GM23338 (cell line): ENCODE measurements around the gene GSDME. TPM values are rescaled to one million over a fixed set of nuclear protein-coding genes. Genes with fewer than 3 reads are reported as not detected.

Source experiments
- CREB1 ChIP-seq: fragments of 250-450 bp; sonication (Bioruptor Pico); IDR thresholded peaks from 2 replicates; pipeline ENCODE4 v1.5.0; 2020; ENCODE audit warnings: low read depth, mild to moderate bottlenecking, moderate library complexity
- EZH2phosphoT487 ChIP-seq: fragments of 200-600 bp; sonication (generic); IDR thresholded peaks from one replicate; pipeline ENCODE4 v1.8.1; 2018; ENCODE audit warnings: antibody characterized with exemption; ENCODE audit not compliant: unreplicated experiment
- NANOG ChIP-seq: IDR thresholded peaks from 2 replicates; pipeline ENCODE4 v1.6.1; 2016; ENCODE audit warnings: antibody characterized with exemption, borderline replicate concordance
- POLR2AphosphoS5 ChIP-seq: IDR thresholded peaks from 2 replicates; pipeline ENCODE4 v1.6.1; 2016; ENCODE audit warnings: antibody characterized with exemption, low read depth
- STAT1 ChIP-seq: IDR thresholded peaks from one replicate; pipeline ENCODE4 v1.6.1; 2016; ENCODE audit warnings: antibody characterized with exemption; ENCODE audit not compliant: unreplicated experiment
- ZNF114 ChIP-seq: fragments of 250-450 bp; sonication (Bioruptor Pico); IDR thresholded peaks from 2 replicates; pipeline ENCODE4 v1.5.0; 2020; ENCODE audit warnings: mild to moderate bottlenecking, moderate library complexity
- ZNF331 ChIP-seq: fragments of 250-450 bp; sonication (Bioruptor Pico); IDR thresholded peaks from 2 replicates; pipeline ENCODE4 v1.5.0; 2020; ENCODE audit warnings: low read depth, mild to moderate bottlenecking, moderate library complexity
- polyA plus RNA-seq: library from polyadenylated mRNA; unstranded; fragments of >200 nt; fragmentation: Nextera tagmentation; extraction: Ambion mirVana; gene quantifications from 2 replicates; pipeline ENCODE4 v1.2.1, GENCODE V29; 2016
- total RNA-seq: library from RNA; depleted of rRNA; stranded (reverse); fragments of >200 nt; shearing (Covaris generic); gene quantifications from 2 replicates; pipeline ENCODE4 v1.2.3, GENCODE V29; 2014
- TF ChIP-seq, protein P1 (sequence below): fragments of 250-450 bp; sonication (Bioruptor Pico); IDR thresholded peaks from 2 replicates; pipeline ENCODE4 v1.5.0; 2020; ENCODE audit warnings: mild to moderate bottlenecking, moderate library complexity
- TF ChIP-seq, protein P2 (sequence below): IDR thresholded peaks from one replicate; pipeline ENCODE4 v1.6.1; 2018; ENCODE audit warnings: antibody characterized with exemption; ENCODE audit not compliant: unreplicated experiment
- TF ChIP-seq, protein P3 (sequence below), 2 experiments: fragments of 200-600 bp in 1 of 2; sonication (generic) in 1 of 2; conservative IDR thresholded peaks; 2 replicates each; pipeline versions ENCODE4 v1.5.1 to v1.6.1; 2016 to 2017; ENCODE audit warnings: antibody characterized with exemption in 2 of 2, low read depth in 2 of 2, mild to moderate bottlenecking in 2 of 2, moderate library complexity in 1 of 2
- TF ChIP-seq, protein P4 (sequence below): IDR thresholded peaks from 2 replicates; pipeline ENCODE4 v1.6.1; 2016; ENCODE audit warnings: antibody characterized with exemption

Gene GSDME
- total and polyA plus RNA-seq, 2 experiments from 2014 or later, result 8.3 to 8.5 TPM

DNA sequence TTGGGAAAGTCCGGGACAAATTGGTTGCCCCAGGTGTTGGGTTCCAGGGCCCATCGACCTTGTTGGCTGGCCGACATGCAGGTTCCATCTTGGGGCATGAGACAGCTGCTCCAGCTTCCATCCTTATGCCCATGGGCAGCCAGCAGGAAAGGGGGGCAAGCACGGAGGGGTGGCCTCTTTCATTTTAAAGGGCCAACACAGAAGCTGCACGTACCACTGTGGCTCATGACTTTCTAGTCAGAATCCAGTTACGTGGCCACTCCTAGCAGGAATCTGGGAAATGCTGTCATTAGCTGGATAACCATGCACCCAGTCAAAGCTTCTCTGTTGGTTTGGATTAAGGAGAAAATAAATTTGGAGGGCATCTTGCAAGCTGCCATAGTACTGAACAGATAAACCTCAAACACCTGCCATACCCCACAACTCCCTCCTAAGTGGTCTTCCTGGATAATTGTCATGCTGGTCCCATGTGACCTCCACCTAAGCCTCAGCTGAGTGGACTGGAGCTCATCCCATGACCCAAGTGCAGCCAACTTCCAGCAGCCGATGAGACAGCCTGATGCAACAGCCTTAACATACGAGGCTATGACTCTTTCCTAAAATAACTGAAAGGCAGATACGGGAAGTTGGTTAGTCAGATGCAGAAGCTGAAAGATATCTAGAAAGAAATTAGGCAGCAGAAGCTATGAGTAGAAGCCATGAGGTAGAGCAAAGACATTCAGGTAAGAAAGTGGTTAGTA is 21.4 kb upstream of the GSDME start (continued):
- TF ChIP-seq, protein P1, sequence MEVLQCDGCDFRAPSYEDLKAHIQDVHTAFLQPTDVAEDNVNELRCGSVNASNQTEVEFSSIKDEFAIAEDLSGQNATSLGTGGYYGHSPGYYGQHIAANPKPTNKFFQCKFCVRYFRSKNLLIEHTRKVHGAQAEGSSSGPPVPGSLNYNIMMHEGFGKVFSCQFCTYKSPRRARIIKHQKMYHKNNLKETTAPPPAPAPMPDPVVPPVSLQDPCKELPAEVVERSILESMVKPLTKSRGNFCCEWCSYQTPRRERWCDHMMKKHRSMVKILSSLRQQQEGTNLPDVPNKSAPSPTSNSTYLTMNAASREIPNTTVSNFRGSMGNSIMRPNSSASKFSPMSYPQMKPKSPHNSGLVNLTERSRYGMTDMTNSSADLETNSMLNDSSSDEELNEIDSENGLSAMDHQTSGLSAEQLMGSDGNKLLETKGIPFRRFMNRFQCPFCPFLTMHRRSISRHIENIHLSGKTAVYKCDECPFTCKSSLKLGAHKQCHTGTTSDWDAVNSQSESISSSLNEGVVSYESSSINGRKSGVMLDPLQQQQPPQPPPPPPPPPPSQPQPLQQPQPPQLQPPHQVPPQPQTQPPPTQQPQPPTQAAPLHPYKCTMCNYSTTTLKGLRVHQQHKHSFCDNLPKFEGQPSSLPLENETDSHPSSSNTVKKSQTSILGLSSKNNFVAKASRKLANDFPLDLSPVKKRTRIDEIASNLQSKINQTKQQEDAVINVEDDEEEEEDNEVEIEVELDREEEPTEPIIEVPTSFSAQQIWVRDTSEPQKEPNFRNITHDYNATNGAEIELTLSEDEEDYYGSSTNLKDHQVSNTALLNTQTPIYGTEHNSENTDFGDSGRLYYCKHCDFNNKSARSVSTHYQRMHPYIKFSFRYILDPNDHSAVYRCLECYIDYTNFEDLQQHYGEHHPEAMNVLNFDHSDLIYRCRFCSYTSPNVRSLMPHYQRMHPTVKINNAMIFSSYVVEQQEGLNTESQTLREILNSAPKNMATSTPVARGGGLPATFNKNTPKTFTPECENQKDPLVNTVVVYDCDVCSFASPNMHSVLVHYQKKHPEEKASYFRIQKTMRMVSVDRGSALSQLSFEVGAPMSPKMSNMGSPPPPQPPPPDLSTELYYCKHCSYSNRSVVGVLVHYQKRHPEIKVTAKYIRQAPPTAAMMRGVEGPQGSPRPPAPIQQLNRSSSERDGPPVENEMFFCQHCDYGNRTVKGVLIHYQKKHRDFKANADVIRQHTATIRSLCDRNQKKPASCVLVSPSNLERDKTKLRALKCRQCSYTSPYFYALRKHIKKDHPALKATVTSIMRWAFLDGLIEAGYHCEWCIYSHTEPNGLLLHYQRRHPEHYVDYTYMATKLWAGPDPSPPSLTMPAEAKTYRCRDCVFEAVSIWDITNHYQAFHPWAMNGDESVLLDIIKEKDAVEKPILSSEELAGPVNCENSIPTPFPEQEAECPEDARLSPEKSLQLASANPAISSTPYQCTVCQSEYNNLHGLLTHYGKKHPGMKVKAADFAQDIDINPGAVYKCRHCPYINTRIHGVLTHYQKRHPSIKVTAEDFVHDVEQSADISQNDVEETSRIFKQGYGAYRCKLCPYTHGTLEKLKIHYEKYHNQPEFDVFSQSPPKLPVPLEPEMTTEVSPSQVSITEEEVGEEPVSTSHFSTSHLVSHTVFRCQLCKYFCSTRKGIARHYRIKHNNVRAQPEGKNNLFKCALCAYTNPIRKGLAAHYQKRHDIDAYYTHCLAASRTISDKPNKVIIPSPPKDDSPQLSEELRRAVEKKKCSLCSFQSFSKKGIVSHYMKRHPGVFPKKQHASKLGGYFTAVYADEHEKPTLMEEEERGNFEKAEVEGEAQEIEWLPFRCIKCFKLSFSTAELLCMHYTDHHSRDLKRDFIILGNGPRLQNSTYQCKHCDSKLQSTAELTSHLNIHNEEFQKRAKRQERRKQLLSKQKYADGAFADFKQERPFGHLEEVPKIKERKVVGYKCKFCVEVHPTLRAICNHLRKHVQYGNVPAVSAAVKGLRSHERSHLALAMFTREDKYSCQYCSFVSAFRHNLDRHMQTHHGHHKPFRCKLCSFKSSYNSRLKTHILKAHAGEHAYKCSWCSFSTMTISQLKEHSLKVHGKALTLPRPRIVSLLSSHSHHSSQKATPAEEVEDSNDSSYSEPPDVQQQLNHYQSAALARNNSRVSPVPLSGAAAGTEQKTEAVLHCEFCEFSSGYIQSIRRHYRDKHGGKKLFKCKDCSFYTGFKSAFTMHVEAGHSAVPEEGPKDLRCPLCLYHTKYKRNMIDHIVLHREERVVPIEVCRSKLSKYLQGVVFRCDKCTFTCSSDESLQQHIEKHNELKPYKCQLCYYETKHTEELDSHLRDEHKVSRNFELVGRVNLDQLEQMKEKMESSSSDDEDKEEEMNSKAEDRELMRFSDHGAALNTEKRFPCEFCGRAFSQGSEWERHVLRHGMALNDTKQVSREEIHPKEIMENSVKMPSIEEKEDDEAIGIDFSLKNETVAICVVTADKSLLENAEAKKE (CRISPR knock-in tag), result no peak
- no peak for TF ChIP-seq NANOG
- TF ChIP-seq ZNF114 (CRISPR knock-in tag), result no peak
- TF ChIP-seq POLR2AphosphoS5, result no peak
- TF ChIP-seq STAT1, result no peak
- TF ChIP-seq, protein P2, sequence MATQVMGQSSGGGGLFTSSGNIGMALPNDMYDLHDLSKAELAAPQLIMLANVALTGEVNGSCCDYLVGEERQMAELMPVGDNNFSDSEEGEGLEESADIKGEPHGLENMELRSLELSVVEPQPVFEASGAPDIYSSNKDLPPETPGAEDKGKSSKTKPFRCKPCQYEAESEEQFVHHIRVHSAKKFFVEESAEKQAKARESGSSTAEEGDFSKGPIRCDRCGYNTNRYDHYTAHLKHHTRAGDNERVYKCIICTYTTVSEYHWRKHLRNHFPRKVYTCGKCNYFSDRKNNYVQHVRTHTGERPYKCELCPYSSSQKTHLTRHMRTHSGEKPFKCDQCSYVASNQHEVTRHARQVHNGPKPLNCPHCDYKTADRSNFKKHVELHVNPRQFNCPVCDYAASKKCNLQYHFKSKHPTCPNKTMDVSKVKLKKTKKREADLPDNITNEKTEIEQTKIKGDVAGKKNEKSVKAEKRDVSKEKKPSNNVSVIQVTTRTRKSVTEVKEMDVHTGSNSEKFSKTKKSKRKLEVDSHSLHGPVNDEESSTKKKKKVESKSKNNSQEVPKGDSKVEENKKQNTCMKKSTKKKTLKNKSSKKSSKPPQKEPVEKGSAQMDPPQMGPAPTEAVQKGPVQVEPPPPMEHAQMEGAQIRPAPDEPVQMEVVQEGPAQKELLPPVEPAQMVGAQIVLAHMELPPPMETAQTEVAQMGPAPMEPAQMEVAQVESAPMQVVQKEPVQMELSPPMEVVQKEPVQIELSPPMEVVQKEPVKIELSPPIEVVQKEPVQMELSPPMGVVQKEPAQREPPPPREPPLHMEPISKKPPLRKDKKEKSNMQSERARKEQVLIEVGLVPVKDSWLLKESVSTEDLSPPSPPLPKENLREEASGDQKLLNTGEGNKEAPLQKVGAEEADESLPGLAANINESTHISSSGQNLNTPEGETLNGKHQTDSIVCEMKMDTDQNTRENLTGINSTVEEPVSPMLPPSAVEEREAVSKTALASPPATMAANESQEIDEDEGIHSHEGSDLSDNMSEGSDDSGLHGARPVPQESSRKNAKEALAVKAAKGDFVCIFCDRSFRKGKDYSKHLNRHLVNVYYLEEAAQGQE, result no peak
- TF ChIP-seq, protein P3, sequence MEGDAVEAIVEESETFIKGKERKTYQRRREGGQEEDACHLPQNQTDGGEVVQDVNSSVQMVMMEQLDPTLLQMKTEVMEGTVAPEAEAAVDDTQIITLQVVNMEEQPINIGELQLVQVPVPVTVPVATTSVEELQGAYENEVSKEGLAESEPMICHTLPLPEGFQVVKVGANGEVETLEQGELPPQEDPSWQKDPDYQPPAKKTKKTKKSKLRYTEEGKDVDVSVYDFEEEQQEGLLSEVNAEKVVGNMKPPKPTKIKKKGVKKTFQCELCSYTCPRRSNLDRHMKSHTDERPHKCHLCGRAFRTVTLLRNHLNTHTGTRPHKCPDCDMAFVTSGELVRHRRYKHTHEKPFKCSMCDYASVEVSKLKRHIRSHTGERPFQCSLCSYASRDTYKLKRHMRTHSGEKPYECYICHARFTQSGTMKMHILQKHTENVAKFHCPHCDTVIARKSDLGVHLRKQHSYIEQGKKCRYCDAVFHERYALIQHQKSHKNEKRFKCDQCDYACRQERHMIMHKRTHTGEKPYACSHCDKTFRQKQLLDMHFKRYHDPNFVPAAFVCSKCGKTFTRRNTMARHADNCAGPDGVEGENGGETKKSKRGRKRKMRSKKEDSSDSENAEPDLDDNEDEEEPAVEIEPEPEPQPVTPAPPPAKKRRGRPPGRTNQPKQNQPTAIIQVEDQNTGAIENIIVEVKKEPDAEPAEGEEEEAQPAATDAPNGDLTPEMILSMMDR (conservative IDR thresholded peaks at IDR 0.05; ENCODE audit: low read depth in 2 of 2), result no peak
- no peak for TF ChIP-seq ZNF331 (CRISPR knock-in tag)
- TF ChIP-seq EZH2phosphoT487, result no peak
- TF ChIP-seq, protein P4, sequence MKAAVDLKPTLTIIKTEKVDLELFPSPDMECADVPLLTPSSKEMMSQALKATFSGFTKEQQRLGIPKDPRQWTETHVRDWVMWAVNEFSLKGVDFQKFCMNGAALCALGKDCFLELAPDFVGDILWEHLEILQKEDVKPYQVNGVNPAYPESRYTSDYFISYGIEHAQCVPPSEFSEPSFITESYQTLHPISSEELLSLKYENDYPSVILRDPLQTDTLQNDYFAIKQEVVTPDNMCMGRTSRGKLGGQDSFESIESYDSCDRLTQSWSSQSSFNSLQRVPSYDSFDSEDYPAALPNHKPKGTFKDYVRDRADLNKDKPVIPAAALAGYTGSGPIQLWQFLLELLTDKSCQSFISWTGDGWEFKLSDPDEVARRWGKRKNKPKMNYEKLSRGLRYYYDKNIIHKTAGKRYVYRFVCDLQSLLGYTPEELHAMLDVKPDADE, result no peak
- no peak for TF ChIP-seq CREB1
